GM12891 (cell line): Measurements from ENCODE around the gene PPP1R13B.
A peak's percentile ranks its signal among the peaks of the same experiment; 100 is the strongest.

Experiments used
- POLR2A ChIP-seq: IDR thresholded peaks from 2 replicates; pipeline ENCODE4 v1.6.1; 2011; ENCODE audit warnings: low read depth, low read length, control low read depth
- POLR2AphosphoS5 ChIP-seq: IDR thresholded peaks from 2 replicates; pipeline ENCODE4 v1.6.1; 2011; ENCODE audit warnings: low read depth, low read length, control low read depth
- POU2F2 ChIP-seq: IDR thresholded peaks from 2 replicates; pipeline ENCODE4 v1.6.1; 2011; ENCODE audit warnings: low read depth, mild to moderate bottlenecking, control low read depth, low read length, moderate library complexity
- SPI1 ChIP-seq: IDR thresholded peaks from 2 replicates; pipeline ENCODE4 v1.6.1; 2011; ENCODE audit warnings: low read depth, low read length, control low read depth
- TAF1 ChIP-seq: IDR thresholded peaks from 2 replicates; pipeline ENCODE4 v1.6.1; 2011; ENCODE audit warnings: low read depth, low read length, control low read depth

DNA sequence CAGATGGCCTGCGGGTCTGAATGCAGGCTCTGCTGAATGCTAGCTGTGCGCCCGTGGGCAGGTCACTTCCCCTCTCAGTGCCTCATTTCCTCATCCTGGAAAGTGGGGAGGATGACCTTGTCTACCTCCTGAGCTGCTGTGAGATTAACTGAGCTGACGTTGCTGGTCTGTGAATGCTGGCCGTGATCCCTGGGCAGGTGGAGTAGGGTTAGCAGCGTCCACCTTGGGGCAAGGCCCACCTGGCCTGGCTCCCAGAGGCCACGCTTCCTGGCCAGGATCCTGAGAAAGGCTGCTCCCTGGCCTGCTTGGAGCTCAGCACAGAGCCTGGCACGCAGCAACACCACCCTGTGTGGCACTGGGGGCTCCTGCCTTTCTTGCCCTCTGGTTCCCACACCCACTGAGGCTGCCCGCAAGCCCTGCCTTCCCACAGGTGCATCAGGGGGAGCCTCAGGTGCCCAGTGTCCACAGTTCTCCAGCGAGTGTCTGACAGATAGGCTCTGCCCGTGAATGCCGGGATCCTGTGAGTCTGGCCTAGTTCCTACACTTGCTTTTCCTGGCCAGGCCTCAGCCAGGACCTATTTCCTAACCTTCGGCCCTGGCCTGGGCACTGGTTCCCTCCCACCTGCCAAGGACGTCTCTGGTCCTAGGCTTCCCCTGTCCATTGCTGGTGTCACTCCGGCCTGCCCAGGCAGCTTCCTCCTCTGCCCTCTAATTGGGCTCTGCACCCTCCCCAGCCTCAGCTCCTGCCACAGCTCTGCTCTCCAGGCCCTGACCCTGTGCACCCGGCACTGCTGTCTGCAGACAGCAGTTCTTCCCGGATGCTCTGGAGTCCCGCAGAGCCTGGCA is 43.7 kb upstream of the PPP1R13B start:
- TF ChIP-seq POLR2AphosphoS5 = no peak
- no peak for TF ChIP-seq POLR2A
- TF ChIP-seq TAF1 = no peak
- TF ChIP-seq SPI1 = 0 out of 2 replicates have a peak, but pooled peaks have one; percentile 1
- no peak for TF ChIP-seq POU2F2
